ENCODE measurements around the gene TPST2.

TPST2 gene

DNA sequence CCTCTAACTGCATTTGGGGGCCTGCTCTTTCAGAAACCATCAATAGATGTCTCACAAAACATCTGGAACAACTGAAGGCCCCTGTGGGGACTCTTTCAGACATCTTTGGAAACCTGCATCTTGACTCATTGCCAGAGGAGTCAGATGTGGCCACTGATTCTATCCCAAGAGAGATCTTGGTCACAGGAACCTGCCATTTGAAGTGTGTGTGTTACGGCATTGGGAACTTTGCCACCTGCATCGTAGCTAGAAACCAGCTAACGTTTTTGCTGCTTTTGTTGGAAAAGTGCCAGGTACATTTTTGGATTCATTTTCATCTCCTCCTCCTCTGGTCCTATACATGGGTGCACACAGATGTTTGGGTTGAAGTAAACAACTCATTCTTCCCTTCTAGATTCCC is 101.9 kb downstream of the TPST2 start:
- DNase-seq, result peak; percentile 0

DNA sequence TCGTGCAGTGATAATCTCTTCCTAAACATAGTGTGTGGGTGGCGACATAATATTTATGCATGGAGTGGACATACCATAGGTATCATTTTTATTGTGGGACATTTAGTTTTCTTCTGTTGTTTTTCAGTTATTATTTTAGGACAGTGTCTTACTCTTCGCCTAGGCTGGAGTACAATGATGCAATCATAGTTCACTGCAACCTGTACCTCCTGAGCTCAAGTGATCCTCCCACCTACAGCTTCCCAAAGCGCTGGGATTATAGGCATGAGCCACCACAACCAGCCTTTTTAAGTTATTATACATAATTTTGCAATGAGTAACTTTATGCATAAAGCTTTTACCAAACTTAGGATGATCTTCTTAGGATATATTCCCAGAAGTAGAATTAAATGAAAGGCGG is 103.5 kb downstream of the TPST2 start:
- no peak for DNase-seq

DNA sequence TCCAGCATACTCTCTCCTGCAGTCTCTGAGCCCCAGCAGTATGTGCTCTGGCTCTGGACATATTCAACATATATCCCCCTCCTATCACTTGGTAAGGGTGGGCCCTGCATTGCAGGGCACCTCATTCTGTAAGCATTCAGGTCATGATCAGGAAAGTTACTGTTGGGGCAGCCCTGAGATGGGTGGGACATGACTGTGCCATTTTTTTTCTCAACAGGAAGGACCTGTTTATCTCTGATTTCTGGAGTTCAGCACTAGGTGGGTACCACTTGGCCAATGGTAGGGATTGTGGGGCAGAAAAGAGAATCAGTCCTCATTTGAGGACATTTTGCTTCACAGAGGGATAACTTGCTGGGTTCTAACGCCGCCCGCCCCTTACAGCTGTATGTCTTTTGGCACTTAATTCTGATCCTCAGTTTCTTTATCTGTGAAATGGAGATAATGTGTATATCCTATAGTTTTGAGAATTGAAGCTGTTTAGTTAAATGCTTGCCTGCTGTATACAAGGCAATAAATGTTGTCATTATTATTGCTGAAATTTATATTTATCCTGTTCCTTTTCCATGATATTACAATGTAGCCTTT is 104.0 kb downstream of the TPST2 start:
- DNase-seq, result no peak

DNA sequence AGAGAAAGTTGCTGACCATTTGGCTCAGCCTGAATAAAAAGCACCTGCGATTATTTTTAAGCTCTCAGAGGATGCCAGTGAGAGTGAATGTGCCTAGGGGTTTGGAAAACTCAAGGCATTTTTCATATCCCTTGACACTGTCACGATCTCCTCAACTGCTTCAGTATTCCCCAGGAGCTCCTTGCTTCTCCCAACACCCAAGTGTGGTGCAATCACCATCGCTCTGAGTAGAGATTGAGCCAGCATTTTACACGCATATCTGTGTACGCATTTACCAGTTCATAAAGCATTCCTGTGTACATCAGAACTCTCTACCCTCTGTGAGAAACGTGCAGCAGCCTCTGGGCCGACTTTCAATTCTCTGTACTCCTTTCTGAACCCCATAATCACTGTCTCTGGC is 104.9 kb downstream of the TPST2 start:
- no peak for DNase-seq

DNA sequence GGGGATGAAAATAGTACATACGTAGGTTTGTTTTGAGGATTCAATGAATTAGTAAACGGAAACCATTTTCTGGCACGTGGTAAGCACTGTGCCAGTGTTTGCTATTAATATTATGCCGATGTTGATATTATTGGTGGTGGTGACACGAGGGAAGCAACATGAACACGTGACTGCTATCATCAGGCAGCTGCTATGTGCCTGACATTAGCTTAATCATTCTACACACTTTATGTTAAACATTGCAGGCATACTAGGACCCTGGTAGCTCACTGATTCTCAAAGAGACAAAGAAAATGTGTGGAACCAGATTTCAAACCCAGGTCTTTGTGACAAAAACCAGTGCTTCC is 105.6 kb downstream of the TPST2 start:
- peak; percentile 31 for DNase-seq

DNA sequence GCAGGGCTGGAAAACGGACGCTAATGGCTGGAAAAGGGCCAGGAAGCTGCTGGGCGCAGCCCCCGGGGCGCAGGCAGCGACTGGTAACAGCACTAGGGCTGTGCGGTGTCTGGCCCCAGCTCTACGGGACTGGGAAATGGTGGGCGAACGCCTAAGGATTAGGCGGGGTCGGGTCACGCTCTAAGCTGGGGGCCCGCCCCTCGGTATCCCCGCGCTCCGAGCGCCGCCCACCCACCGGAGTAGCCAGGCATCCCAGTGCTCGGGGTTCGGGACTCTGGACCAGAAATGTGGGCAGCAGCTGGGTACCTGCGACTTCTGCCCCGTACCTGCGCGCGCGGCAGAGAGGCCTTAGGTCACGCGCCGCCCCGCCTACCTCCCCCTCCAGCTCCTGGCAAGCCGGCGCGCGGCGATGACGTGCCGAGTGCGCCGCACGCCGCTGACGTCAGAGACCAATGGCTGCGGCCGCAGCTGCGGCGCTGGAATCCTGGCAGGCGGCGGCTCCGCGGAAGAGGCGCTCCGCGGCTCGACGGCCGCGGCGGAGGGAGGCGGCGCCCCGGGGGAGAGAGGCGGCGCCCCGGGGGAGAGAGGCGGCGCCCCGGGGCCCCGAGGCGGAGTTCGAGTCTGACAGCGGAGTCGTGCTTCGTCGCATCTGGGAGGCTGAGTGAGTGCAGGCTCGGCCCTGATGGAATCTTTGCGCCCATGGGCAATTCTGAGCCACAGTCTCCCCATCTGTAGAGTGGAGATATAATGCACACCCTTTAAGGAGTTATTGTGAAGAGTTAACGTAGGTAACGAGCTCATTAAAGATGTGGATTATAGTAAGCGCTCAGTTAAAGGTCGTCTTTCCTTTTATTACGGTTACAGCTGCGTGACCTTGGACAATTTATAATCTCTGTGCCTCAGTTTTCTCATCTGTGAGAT is 106.2 kb downstream of the TPST2 start, which contains the start of the genes HPS4 and SRRD:
HPS4 (minus strand) TSS at position 345 of the 921 bp plus-strand sequence. CDS start 2,021 bp downstream, outside the sequence.
SRRD (plus strand) TSS at position 439 of the 921 bp plus-strand sequence; CDS start at position 453, 14 bp downstream.
- DNase-seq, result peak; percentile 90

DNA sequence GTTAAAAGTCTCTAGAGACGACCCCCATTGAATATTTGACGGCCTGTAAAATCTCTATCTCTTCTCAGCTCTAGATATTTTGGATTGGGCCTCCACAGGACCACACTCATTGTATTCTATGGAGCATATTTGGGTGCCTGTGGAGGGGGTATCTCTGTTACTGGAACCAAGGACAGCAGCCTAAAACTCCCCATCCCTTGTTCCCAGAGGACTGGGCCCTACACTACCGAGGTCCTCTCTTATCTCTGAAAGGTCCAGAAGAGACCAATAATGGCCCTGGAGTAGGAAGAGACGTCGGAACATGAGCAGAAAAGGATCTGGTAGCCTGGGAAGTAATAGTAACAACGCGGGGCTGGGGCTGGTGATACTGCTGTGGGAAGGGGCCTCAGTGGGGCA is 106.9 kb downstream of the TPST2 start:
- DNase-seq, result no peak

DNA sequence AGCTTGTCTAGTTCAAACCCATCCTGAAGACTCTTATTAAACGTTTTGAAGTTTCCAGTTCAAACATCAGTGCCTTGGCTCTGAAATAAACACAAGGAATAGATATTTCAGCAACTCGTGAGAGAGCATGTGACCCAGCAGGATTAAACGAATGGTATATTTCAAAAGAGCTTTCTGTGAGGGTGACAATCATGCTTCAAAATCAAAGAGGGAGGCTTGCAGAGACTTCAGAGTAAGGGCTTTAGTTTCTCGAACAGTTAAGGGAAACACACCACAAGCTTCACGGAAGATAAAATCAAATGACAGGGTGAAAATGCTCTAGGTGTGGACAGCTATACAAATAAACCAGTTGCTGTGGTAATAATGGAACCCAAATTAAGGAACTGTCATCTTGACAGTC is 107.8 kb downstream of the TPST2 start:
- no peak for DNase-seq

DNA sequence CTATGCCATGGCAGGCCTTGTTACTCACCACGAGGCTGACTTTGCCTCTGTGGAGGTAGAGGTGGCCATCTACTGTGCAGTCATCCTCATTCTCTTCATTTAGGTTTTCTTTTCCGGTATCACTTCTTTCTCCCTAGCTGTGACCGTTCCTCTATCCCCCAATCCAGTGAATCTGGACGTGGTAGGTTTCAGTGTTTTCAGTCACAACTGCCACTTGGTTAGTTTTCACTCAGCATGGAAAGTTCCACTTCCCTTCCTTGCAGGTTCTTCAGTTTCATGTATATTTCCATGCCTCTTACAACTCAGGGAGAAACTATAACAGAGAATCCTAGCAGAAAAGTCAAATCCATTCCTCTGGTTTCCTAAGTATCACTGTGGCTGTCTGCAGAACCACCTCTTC is 108.2 kb downstream of the TPST2 start:
- no peak for DNase-seq

DNA sequence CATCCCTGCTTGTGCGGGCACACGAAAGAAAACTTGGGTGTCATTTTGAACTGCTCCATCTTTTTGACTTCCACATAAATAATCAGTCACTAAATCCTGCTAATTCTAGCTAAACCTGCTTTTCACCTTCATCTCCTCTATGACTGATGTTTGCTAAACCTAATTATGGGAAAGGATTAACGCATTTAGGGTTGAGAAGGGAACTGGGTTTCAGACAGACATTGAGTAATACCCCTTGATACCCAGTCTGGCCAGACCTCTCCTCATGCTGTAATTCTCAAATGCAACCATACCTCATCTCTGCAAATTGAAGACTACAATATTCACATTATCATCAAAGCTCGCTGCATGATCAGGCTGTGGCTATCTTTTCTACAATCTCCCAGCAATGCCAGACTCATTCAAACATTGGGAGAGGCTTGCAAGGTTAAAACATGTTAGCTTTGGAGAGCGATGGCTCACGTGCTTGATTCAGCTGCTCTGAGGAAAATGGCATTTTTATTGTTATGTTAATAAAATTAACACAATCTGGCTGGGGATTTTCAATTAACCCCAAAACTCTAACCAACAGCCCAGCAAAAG is 108.7 kb downstream of the TPST2 start:
- DNase-seq, result no peak

DNA sequence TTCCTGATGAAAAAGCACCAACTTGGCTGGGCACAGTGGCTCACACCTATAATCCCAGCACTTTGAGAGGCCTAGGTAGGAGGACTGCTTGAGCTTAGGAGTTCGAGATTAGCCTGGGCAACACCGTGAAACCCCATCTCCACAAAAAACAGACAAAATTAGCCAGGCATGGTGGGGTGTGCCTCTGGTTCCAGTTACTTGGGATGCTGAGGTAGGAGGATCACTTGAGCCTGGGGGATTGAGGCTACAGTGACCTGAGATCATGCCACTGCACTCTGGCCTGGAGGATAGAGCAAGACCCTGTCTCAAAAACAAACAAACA is 109.4 kb downstream of the TPST2 start:
- no peak for DNase-seq

DNA sequence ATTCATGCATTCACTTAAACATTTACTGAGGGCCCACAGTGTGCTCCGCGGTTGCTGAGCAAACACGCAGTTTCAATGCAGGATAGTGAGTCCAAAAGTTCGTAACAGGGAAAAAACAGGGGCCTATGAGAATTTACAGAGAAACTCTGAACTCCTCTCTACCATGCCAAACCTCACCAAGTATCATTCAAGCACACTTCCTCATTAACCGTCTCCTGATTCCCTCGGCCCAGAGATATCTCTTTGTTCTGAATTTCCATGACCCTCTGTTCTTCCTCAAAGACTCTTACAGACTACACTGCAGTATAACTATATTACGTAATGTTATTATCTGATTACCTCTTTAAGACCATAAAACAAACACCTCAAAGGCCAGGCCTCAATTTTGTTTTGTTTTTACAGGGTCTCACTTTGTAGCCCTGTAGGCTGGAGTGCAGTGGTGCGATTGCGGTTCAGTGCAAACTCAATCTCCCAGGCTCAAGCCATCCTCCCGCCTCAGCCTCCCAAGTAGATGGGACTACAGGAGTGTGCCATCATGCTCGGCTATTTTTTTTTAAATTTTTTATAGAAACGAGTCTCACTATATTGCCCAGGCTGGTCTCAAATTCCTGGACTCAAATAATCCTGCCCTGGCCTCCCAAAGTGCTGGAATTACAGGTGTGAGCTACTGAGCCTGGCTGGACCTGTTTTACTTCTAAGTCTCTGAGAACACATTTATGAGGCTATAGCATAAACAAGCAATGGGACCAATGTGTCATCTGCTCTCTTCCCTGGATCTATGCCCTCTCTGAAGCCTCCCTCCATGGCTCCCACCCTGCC is 109.9 kb downstream of the TPST2 start:
- DNase-seq, result peak; percentile 45

DNA sequence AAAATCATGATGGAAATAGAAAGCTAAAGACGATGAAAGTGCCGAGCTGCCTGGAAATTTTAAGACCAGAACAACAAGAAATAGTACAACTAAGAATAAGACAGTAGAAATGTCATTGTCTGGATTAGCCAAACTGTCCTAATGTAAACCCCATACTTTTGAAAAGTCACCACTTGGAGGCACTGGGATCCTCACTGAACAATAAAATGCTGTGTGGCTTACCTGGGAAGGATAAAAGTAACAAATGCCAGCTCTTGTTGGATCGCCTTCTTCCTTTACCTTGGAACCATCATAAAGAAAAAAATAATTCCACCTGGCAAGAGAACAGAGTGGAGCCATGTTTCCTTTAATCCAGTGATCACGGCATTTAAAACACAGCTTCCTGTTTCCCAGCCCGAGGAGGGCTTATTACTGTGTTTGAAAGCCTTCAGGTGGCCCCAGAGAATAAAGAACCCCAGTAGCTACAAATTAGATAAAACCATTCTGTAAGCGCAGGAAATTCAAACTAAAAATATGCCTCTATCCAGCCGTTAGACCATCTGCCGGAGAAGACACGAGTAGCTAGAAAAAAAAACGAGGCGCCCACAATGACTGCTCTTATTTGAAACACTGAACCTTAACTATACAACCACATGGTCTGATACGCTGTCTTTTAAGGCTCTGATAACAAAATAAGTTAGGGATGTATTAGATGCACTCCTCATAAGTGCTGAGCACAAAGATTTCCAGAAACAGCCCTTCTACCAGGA is 110.7 kb downstream of the TPST2 start:
- DNase-seq, result peak; percentile 42

DNA sequence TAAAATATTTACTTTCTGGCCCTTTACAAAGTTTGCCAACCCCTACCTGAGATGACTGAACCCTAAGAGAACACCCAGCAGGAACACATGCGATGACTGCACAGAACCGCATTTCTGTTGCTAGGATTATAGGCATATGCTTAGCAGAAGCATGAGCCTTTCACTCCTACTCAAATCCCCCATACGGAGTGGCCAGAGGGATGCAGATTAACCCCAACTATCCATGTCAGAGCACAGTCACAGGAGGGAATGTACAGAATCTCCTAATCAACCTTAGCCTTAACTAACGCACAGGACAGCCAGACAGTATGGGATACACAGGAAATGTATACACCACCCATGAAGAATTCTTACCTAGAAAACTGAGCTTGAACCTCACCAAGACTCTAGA is 112.6 kb downstream of the TPST2 start:
- no peak for DNase-seq

DNA sequence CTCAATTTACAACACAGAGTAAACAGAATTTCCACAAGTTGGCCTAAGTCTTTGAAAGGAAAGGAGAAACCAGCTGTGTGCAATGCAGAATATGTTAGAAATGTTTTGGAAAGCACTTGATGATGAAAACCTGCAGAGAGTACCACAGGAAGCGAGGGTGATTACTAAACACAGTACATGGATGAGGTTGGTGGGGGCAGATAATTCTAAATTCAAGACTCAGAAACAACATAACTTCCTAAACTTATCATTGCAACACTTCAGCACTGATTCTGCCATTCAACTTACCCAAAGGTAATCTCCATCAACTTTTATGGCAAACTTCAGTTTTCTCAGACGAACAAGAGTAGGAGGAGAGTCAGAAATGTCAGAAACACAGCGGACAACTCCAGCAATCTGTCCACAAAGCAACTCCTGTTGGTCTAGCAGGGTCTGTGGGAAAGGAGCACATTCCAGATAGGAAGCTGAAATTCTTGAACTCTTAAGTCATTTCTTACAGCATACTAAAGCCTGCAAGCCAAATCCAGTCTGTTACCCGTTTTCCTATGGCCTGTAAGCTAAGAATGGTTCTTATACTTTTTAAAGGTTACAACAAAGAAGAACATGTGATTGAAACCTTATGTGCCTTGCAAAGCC is 113.1 kb downstream of the TPST2 start:
- no peak for DNase-seq

DNA sequence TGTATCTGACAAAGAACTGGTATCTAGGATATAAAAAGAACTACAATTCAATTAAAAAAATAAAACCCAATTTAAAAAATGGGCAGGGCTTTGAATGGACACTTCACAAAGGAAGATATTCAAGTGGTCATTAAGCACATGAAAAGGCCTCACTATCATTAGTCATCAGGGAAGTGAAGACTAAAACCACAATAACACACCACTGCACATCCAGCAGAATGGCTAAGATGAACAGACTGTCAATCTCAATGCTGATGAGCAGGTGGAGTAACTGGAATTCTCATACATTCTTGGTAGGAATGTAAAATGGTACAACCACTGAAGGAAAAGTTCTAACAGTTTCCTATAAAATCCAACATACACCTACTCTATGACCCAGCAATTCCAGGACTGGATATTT is 115.2 kb downstream of the TPST2 start:
- peak; percentile 54 for DNase-seq
